CD14-positive monocyte (primary cell): ENCODE data around the gene ELMO1. TPM values are rescaled to one million over a fixed set of nuclear protein-coding genes. Genes with fewer than 3 reads are reported as not detected.

Experiments used
- DNase-seq, 3 donors: peaks; one replicate each; pipeline ENCODE4 v3.0.0-alpha.2; 2011 to 2022
- H2AFZ ChIP-seq: 2 replicates; pipeline ENCODE4 v1.6.0; 2012; ENCODE audit warnings: mild to moderate bottlenecking, low read depth, low read length, inconsistent platforms; ENCODE audit not compliant: insufficient read depth, poor library complexity, severe bottlenecking
- H3K27ac ChIP-seq, 2 donors: 1 replicate in 1 of 2; 2 replicates in 1 of 2; pipeline ENCODE4 v1.5.1; 2012 to 2013; ENCODE audit warnings: low read length in 2 of 2, control low read depth in 1 of 2, inconsistent platforms in 1 of 2, low read depth in 1 of 2, mild to moderate bottlenecking in 1 of 2
- H3K27me3 ChIP-seq, 2 donors: one replicate each; pipeline versions ENCODE4 v1.6.0 to v1.6.1; 2011 to 2013; ENCODE audit warnings: low read length in 2 of 2; ENCODE audit not compliant: control insufficient read depth in 2 of 2, insufficient read depth in 2 of 2
- H3K36me3 ChIP-seq, 2 donors: replicated peaks in 1 of 2; 1 replicate in 1 of 2; 2 replicates in 1 of 2; pipeline versions ENCODE4 v1.5.1 to v1.6.1; 2012 to 2013; ENCODE audit warnings: low read length in 2 of 2, control low read depth in 1 of 2, inconsistent platforms in 1 of 2, mild to moderate bottlenecking in 1 of 2; ENCODE audit not compliant: insufficient read depth in 2 of 2, control insufficient read depth in 1 of 2
- H3K4me1 ChIP-seq, 2 donors: 1 replicate in 1 of 2; 2 replicates in 1 of 2; pipeline versions ENCODE4 v1.5.1 to v1.6.1; 2012 to 2013; ENCODE audit warnings: low read length in 2 of 2, control low read depth in 1 of 2, inconsistent platforms in 1 of 2, mild to moderate bottlenecking in 1 of 2, moderate library complexity in 1 of 2; ENCODE audit not compliant: insufficient read depth in 2 of 2, control insufficient read depth in 1 of 2
- H3K4me2 ChIP-seq: replicated peaks from 2 replicates; pipeline ENCODE3; 2012; ENCODE audit warnings: low read length, moderate library complexity, mild to moderate bottlenecking; ENCODE audit not compliant: poor library complexity, severe bottlenecking; ENCODE audit errors: extremely low read depth
- H3K4me3 ChIP-seq, 3 experiments: fragments of 200-600 bp in 1 of 3; sonication (generic) in 1 of 3; replicated peaks in 1 of 3; 1 replicate in 2 of 3; 2 replicates in 1 of 3; pipeline ENCODE4 v1.5.1; 2011 to 2013; ENCODE audit warnings: low read length in 3 of 3, mild to moderate bottlenecking in 3 of 3, control low read depth in 2 of 3, low read depth in 2 of 3, inconsistent platforms in 1 of 3, moderate library complexity in 1 of 3
- H3K79me2 ChIP-seq: 2 replicates; pipeline ENCODE4 v1.6.0; 2012; ENCODE audit warnings: mild to moderate bottlenecking, control low read depth, inconsistent platforms, low read length, moderate library complexity; ENCODE audit not compliant: insufficient read depth
- H3K9ac ChIP-seq: 2 replicates; pipeline ENCODE4 v1.6.0; 2017; ENCODE audit warnings: low read length, mild to moderate bottlenecking; ENCODE audit not compliant: insufficient read depth, poor library complexity, severe bottlenecking
- H3K9me3 ChIP-seq, 2 donors: replicated peaks in 1 of 2; 1 replicate in 1 of 2; 2 replicates in 1 of 2; pipeline versions ENCODE4 v1.5.1 to v1.6.1; 2012 to 2013; ENCODE audit warnings: low read length in 2 of 2, control low read depth in 1 of 2; ENCODE audit not compliant: control insufficient read depth in 1 of 2, insufficient read depth in 1 of 2
- H4K20me1 ChIP-seq: 2 replicates; pipeline ENCODE4 v1.6.0; 2012; ENCODE audit warnings: mild to moderate bottlenecking, low read length, control low read depth, moderate library complexity; ENCODE audit not compliant: insufficient read depth
- H3K27ac Mint-ChIP-seq, 7 donors: one replicate each; pipeline ENCODE4 v1.8.0; 2020; ENCODE audit warnings: mild to moderate bottlenecking in 7 of 7, mixed read lengths in 7 of 7, moderate library complexity in 6 of 7, inconsistent platforms in 2 of 7
- H3K27me3 Mint-ChIP-seq, 3 donors: one replicate each; pipeline ENCODE4 v1.8.0; 2021 to 2022; ENCODE audit warnings: low read depth in 3 of 3, mild to moderate bottlenecking in 3 of 3, mixed read lengths in 3 of 3, moderate library complexity in 3 of 3, inconsistent platforms in 1 of 3
- H3K36me3 Mint-ChIP-seq, 2 donors: one replicate each; pipeline ENCODE4 v1.8.0; 2020; ENCODE audit warnings: mixed read lengths in 2 of 2, inconsistent platforms in 1 of 2, mild to moderate bottlenecking in 1 of 2
- H3K4me1 Mint-ChIP-seq: one replicate; pipeline ENCODE4 v1.8.0; 2020; ENCODE audit warnings: mild to moderate bottlenecking, mixed read lengths
- H3K4me3 Mint-ChIP-seq, 2 donors: one replicate each; pipeline ENCODE4 v1.8.0; 2020; ENCODE audit warnings: mild to moderate bottlenecking in 2 of 2, mixed read lengths in 2 of 2, moderate library complexity in 1 of 2
- H3K9me3 Mint-ChIP-seq, 7 donors: one replicate each; pipeline ENCODE4 v1.8.0; 2020 to 2022; ENCODE audit warnings: mixed read lengths in 7 of 7, mild to moderate bottlenecking in 6 of 7, moderate library complexity in 6 of 7, inconsistent platforms in 2 of 7
- CTCF ChIP-seq: fragments of 200-600 bp; IDR thresholded peaks from one replicate; pipeline ENCODE4 v1.8.0; 2022; ENCODE audit warnings: antibody characterized with exemption, mild to moderate bottlenecking
- WGBS: methylation state at CpG from one replicate; pipeline ENCODE4 v1.1.5; 2013; ENCODE audit warnings: missing lambda C conversion rate; ENCODE audit not compliant: insufficient coverage; 5-methylcytosine and 5-hydroxymethylcytosine counted together
- intact Hi-C, 2 donors: fragments of 100-400 bp; cut with micrococcal nuclease; formaldehyde crosslinking; loops; one replicate each; pipeline versions ENCODE4 v1.15.0 to v1.15.1; 2023
- polyA plus RNA-seq, 3 donors: library from polyadenylated mRNA; depleted of rRNA in 1 of 3; unstranded in 2 of 3; stranded (reverse) in 1 of 3; fragments of 300-500 nt in 2 of 3; fragments of >200 nt in 1 of 3; fragmentation: Illumina TruSeq in 2 of 3; gene quantifications; 1 replicate in 2 of 3; 2 replicates in 1 of 3; pipeline ENCODE4 v1.2.3, GENCODE V29; 2012 to 2021

Gene ELMO1
- polyA plus RNA-seq, 3 donors: 46.6 to 50.2 (median 46.7) TPM

GRCh38 chr7:37186753-37187152 is 261.9 kb downstream of the ELMO1 start:
- H2AFZ ChIP-seq: no peak overlapping the region
- intact Hi-C loops: loop anchor here in 1 of 2 donors (10.0 kb wide), 1 partner anchor 222 kb away; no protein-coding TSS in a partner anchor
- no peaks in the 10 kb centered on the region for H3K27me3 Mint-ChIP-seq

GRCh38 chr7:37181550-37181932 is 267.1 kb downstream of the ELMO1 start:
- Histone ChIP-seq H3K9ac (no peak overlapping the region), H3K27ac (no peak overlapping the region), H3K4me3 (no peak overlapping the region), H2AFZ (no peak overlapping the region), H3K9me3 (no peaks in the 10 kb centered on the region), H3K4me2 (no peak overlapping the region), H3K27me3 (no peaks in the 10 kb centered on the region), H3K36me3 (peaks cover 10 to 55% of the 10 kb centered on the region in 2 donors), H3K4me1 (peaks cover 0 to 5% of the 10 kb centered on the region in 2 donors), H3K79me2 (no peaks in the 10 kb centered on the region), H4K20me1 (peaks cover 32% of the 10 kb centered on the region)
- no peak for TF ChIP-seq CTCF
- Mint-ChIP-seq H3K27ac (no peak overlapping the region), H3K36me3 (peaks cover 26 to 32% of the 10 kb centered on the region in 2 donors), H3K9me3 (no peaks in the 10 kb centered on the region), H3K4me3 (no peak overlapping the region), H3K27me3 (no peaks in the 10 kb centered on the region), H3K4me1 (no peaks in the 10 kb centered on the region)
- intact Hi-C loops: loop anchor here (5.0 to 10.0 kb wide), 3 partner anchors 194 to 694 kb away; no protein-coding TSS in a partner anchor
- no peak for DNase-seq

More at GRCh38 chr7:37186753-37187152, 261.9 kb downstream of the ELMO1 start:
- DNase-seq: no peak
- WGBS: no CpG with 5 or more reads among the region's 1 CpG
- Mint-ChIP-seq H3K4me3 (no peak overlapping the region), H3K36me3 (peaks cover 22 to 27% of the 10 kb centered on the region in 2 donors), H3K4me1 (no peaks in the 10 kb centered on the region), H3K27ac (no peak overlapping the region), H3K9me3 (no peaks in the 10 kb centered on the region)
- no peak for TF ChIP-seq CTCF
- H4K20me1 ChIP-seq: peaks cover 22% of the 10 kb centered on the region
- H3K9ac ChIP-seq: no peak overlapping the region
- no peak overlapping the region for H3K27ac ChIP-seq
- no peaks in the 10 kb centered on the region for H3K9me3 ChIP-seq
- no peak overlapping the region for H3K4me3 ChIP-seq
- no peaks in the 10 kb centered on the region for H3K27me3 ChIP-seq
- H3K4me1 ChIP-seq: peaks cover 0 to 5% of the 10 kb centered on the region in 2 donors
- no peaks in the 10 kb centered on the region for H3K79me2 ChIP-seq
- H3K36me3 ChIP-seq: peaks cover 5 to 53% of the 10 kb centered on the region in 2 donors
- no peak overlapping the region for H3K4me2 ChIP-seq
